Fibroblast of villous mesenchyme (primary cell): Measurements from ENCODE around the gene EXOC4. TPM values are rescaled to one million over a fixed set of nuclear protein-coding genes. Genes with fewer than 3 reads are reported as not detected.
"Not testable (repeated sequence)": the region's sequence is repeated elsewhere in the genome, so short reads cannot be mapped to it uniquely, and the experiment has no call there.

Experiments used
- DNase-seq: peaks from one replicate; pipeline ENCODE4 v3.0.0-alpha.2; 2010; ENCODE audit warnings: low read depth
- H3K4me3 ChIP-seq: 2 replicates; pipeline ENCODE4 v1.5.1; 2011; ENCODE audit warnings: low read depth, mild to moderate bottlenecking, low read length
- CTCF ChIP-seq: IDR thresholded peaks from 2 replicates; pipeline ENCODE4 v1.5.1; 2012; ENCODE audit warnings: low read depth, mild to moderate bottlenecking, low read length; ENCODE audit not compliant: insufficient read depth
- total RNA-seq: library from RNA; depleted of rRNA; stranded (reverse); fragments of >200 nt; gene quantifications from 2 replicates; pipeline ENCODE4 v1.2.3, GENCODE V29; 2012

The EXOC4 gene
- total RNA-seq, 1 donor, result 106 TPM

GRCh38 chr7:134071355-134072331 lies 818.8 kb downstream of the EXOC4 start:
- TF ChIP-seq CTCF, result no peak
- no peak overlapping the region for H3K4me3 ChIP-seq
- DNase-seq, result no peak

GRCh38 chr7:134073276-134073675 lies 820.4 kb downstream of the EXOC4 start:
- no peak for DNase-seq
- no peak for TF ChIP-seq CTCF
- H3K4me3 ChIP-seq, result no peak overlapping the region

- TF ChIP-seq CTCF, result no peak
Measured at GRCh38 chr7:134075799-134076198, 822.9 kb downstream of the EXOC4 start.

GRCh38 chr7:134077560-134077959 lies 824.7 kb downstream of the EXOC4 start:
- H3K4me3 ChIP-seq, DNase-seq: not testable (repeated sequence)

More at GRCh38 chr7:134075799-134076198, 822.9 kb downstream of the EXOC4 start:
- no peak for DNase-seq
- H3K4me3 ChIP-seq, result no peak overlapping the region

- no peak for DNase-seq
- TF ChIP-seq CTCF, result no peak
- no peak overlapping the region for H3K4me3 ChIP-seq
Measured at GRCh38 chr7:134078991-134079390, 826.1 kb downstream of the EXOC4 start.

GRCh38 chr7:134081695-134082094 lies 828.8 kb downstream of the EXOC4 start:
- H3K4me3 ChIP-seq, result no peak overlapping the region
- no peak for TF ChIP-seq CTCF
- no peak for DNase-seq

GRCh38 chr7:134083766-134084487 lies 831.0 kb downstream of the EXOC4 start:
- no peak overlapping the region for H3K4me3 ChIP-seq
- DNase-seq, result peak; percentile 46
- no peak for TF ChIP-seq CTCF
